T-helper 1 cell treated with Interleukin-12 subunit alpha and Interleukin-12 subunit beta and Interleukin-4 antibody, amounts not matched to agents 30 ng/mL and 1 ng/mL, for 36 hours (primary cell): ENCODE measurements around the gene PIGR. TPM values are rescaled to one million over a fixed set of nuclear protein-coding genes. Genes with fewer than 3 reads are reported as not detected.

Experiments used
- intact Hi-C: fragments of 100-400 bp; cut with micrococcal nuclease; formaldehyde crosslinking; loops from one replicate; pipeline ENCODE4 v1.15.1; 2024
- total RNA-seq: library from RNA; stranded (reverse); gene quantifications from 2 replicates; pipeline ENCODE4 v1.2.3, GENCODE V29; 2022

Gene PIGR
- total RNA-seq, 1 donor from 2014 or later: 0.05 TPM

GRCh38 chr1:206893380-206893779, 52.9 kb downstream of the PIGR start:
- intact Hi-C loops: no loop called here

GRCh38 chr1:206892351-206892984, 53.8 kb downstream of the PIGR start:
- intact Hi-C loops: no loop called here

DNA sequence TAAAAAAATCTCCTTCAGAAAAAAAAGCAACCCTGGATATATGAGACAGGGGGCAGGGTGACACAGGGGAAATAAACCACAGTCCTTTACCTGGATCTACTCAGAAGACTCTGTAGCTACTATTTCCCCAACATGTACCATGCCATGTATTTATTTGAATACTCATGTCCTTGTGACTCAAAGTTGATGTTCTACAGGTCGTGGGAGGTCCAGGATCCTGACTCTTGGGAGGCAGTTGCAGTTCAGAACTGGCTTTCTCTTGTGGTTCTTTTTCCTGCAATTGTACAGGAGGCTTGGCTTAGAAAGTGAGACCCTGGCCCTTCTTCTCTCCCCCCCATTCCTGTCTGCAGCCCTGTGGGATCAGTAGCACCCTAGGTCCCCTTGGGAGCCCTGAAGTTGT, 54.9 kb downstream of the PIGR start:
- intact Hi-C loops: no loop called here

- intact Hi-C loops: no loop called here
These were observed 55.9 kb downstream of the PIGR start for GRCh38 chr1:206890125-206891060.

DNA sequence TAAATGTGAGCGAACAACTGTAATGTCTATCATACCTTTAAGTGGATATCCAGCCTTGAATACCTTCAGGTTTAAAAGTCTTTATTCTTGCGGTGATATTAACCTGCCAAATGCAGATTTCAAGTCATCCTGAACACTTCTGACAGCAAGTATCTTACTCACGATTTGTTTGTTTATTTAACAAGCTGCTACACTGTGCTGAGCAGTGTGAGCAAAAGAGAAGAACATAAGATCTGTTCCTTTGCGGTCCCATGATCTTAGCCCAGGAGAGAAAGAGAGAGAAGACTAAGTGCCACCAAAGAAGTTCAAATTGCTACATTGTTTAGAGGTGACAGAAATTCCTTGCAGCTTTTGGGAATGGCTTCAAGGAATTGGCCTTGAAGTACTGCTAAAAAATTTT, 58.6 kb downstream of the PIGR start:
- intact Hi-C loops: no loop called here

GRCh38 chr1:206886831-206887230, 59.4 kb downstream of the PIGR start:
- intact Hi-C loops: no loop called here

DNA sequence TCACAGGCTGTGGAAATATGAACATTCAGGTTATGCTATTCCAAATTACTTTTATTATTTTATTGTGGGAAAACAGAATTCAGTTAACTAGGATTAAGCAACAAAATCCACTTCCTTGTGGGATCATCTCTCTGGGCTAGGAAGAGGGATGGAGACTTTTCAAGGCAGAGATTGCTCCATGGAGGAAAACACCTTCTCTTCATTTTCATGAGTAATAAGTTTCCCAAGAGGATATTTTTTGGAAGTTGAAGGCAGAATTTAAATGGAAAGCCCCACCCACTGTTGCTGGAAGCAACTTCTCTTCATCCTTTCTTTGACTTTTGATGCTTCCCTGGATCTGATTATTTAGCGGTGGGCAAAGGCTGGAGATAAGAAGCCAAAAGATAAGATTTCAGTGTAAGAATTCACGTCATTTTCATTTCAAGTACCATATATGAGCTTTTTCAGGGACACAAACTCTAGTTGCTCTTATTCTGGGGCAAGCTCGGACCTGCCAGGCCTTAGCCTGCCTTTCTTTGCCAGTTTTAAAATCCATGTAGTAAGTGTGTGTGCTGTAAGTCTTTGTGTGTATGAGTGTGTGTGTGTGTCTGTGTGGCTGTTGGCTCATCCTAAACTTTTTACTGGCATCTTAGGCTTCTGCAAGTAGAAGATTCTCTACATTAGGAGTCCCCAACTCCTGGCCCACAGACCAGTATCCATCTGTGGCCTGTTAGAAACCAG, 60.8 kb downstream of the PIGR start:
- intact Hi-C loops: no loop called here

GRCh38 chr1:206883876-206884275, 62.4 kb downstream of the PIGR start:
- intact Hi-C loops: no loop called here

- intact Hi-C loops: no loop called here
These were observed 63.1 kb downstream of the PIGR start for GRCh38 chr1:206883160-206883559.

DNA sequence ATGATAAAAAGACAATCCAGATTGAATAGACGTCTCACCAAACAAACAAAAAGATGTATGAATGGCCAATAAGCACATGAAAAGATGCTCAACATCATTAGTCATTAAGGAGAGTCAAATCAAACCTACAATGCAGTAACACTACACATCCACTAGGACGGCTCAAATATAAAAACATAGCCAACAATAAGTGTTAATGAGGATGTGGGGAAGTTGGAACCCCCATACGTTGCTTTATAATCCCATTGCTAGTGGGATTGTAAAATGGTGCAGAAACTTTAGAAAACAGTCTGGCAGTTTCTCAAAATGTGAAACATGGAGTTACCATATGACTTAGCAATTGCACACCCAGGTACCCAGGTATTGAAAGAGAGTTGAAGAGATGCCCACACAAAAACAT, 63.7 kb downstream of the PIGR start:
- intact Hi-C loops: no loop called here

GRCh38 chr1:206880314-206880713, 66.0 kb downstream of the PIGR start:
- intact Hi-C loops: no loop called here

Other genes starting within 250 kb of the PIGR start
- gene IL19, start 175.7 kb downstream of the PIGR start, total RNA-seq: not detected in 2 replicates
- 1.5 and 1.7 TPM in 2 replicates for gene IL10, start 174.0 kb downstream of the PIGR start, total RNA-seq
- gene IL20, start 80.8 kb downstream of the PIGR start, total RNA-seq: not detected in 2 replicates
- gene IL24, start 49.0 kb downstream of the PIGR start, total RNA-seq: 0.25 and 0.39 TPM in 2 replicates
- gene FCMR, start 24.5 kb downstream of the PIGR start, total RNA-seq: 65.7 and 70.9 TPM in 2 replicates
- 0.15 and 0.17 TPM in 2 replicates for gene FCAMR, start 24.0 kb upstream of the PIGR start, total RNA-seq
- gene C1orf116, start 86.3 kb upstream of the PIGR start, total RNA-seq: not detected in 2 replicates
- gene YOD1, start 104.7 kb upstream of the PIGR start, total RNA-seq: 8.0 and 8.2 TPM in 2 replicates
- 4.9 and 5.0 TPM in 2 replicates for gene PFKFB2, start 106.8 kb upstream of the PIGR start, total RNA-seq
- 11.5 and 15.6 TPM in 2 replicates for gene C4BPB, start 142.4 kb upstream of the PIGR start, total RNA-seq
- gene C4BPA, start 157.8 kb upstream of the PIGR start, total RNA-seq: not detected in 2 replicates